PC-3 (cell line): ENCODE results near the gene CPLANE2. TPM values are rescaled to one million over a fixed set of nuclear protein-coding genes. Genes with fewer than 3 reads are reported as not detected.

Experiments used
- ATAC-seq: fragments of 200-7000 bp; cut with Tn5 transposase; 2 replicates; pipeline ENCODE4 v1.9.1; 2020; ENCODE audit warnings: mild to moderate bottlenecking, moderate library complexity
- BruUV-seq: library from RNA; stranded (reverse); fragments of 400-500 nt; replicated peaks from 2 replicates; lab custom pipeline; 2021; lab: Mats Ljungman, UMichigan
- CTCF ChIA-PET: fragments of 300-600 bp; sonication (Branson Sonifier 250); formaldehyde crosslinking; loops from one replicate; lab custom pipeline; 2022; ENCODE audit warnings: antibody characterized with exemption; lab: Charles Lee
- POLR2A ChIA-PET: fragments of 300-600 bp; sonication (Branson Sonifier 250); formaldehyde crosslinking; loops from one replicate; lab custom pipeline; 2022; ENCODE audit warnings: antibody characterized with exemption; ENCODE audit not compliant: unreplicated experiment; lab: Charles Lee
- DNase-seq: peaks from one replicate; pipeline ENCODE4 v3.0.0-alpha.2; 2015
- H2AFZ ChIP-seq: fragments of 300-600 bp; sonication (generic); 2 replicates; pipeline ENCODE4 v1.6.0; 2016; ENCODE audit warnings: antibody characterized with exemption, low read length
- H3F3A ChIP-seq: fragments of 300-600 bp; sonication (generic); one replicate; pipeline ENCODE4 v1.6.0; 2017; ENCODE audit warnings: antibody characterized with exemption, low read length, control low read depth, mild to moderate bottlenecking; ENCODE audit not compliant: unreplicated experiment
- H3K27ac ChIP-seq: fragments of 300-600 bp; sonication (generic); 2 replicates; pipeline ENCODE4 v1.5.1; 2016; ENCODE audit warnings: mild to moderate bottlenecking, low read length
- H3K27me3 ChIP-seq: fragments of 300-600 bp; sonication (generic); 2 replicates; pipeline ENCODE4 v1.6.1; 2016; ENCODE audit warnings: low read length, mixed read lengths
- H3K36me3 ChIP-seq: fragments of 300-600 bp; sonication (generic); 2 replicates; pipeline ENCODE4 v1.6.1; 2016; ENCODE audit warnings: low read depth, mixed run types, low read length, mixed read lengths
- H3K4me1 ChIP-seq: fragments of 300-600 bp; sonication (generic); 2 replicates; pipeline ENCODE4 v1.5.1; 2016; ENCODE audit warnings: low read length; ENCODE audit not compliant: insufficient read depth
- H3K4me2 ChIP-seq: fragments of 300-600 bp; sonication (generic); 2 replicates; pipeline ENCODE4 v1.6.0; 2016; ENCODE audit warnings: low read length
- H3K4me3 ChIP-seq: fragments of 300-600 bp; sonication (generic); 2 replicates; pipeline ENCODE4 v1.5.1; 2016; ENCODE audit warnings: mild to moderate bottlenecking, low read length, mixed read lengths
- H3K79me2 ChIP-seq: fragments of 300-600 bp; sonication (generic); 2 replicates; pipeline ENCODE4 v1.6.1; 2017; ENCODE audit warnings: low read length, mixed read lengths
- H3K9ac ChIP-seq: fragments of 300-600 bp; sonication (generic); 2 replicates; pipeline ENCODE4 v1.6.0; 2016; ENCODE audit warnings: mild to moderate bottlenecking, low read length
- H3K9me2 ChIP-seq: fragments of 300-600 bp; sonication (generic); replicated peaks from 2 replicates; pipeline ENCODE4 v1.6.1; 2016; ENCODE audit warnings: mixed run types, low read length, mixed read lengths
- H3K9me3 ChIP-seq: fragments of 300-600 bp; sonication (generic); 2 replicates; pipeline ENCODE4 v1.6.1; 2016; ENCODE audit warnings: low read length, mixed read lengths
- H4K20me1 ChIP-seq: fragments of 300-600 bp; sonication (generic); 2 replicates; pipeline ENCODE4 v1.6.1; 2016; ENCODE audit warnings: low read length, mixed read lengths
- CTCF ChIP-seq: fragments of 300-600 bp; sonication (generic); conservative IDR thresholded peaks from 2 replicates; pipeline ENCODE4 v1.5.1; 2017; ENCODE audit warnings: antibody characterized with exemption, low read depth, mild to moderate bottlenecking, low read length
- EZH2 ChIP-seq: fragments of 300-600 bp; sonication (generic); IDR thresholded peaks from one replicate; pipeline ENCODE4 v1.6.1; 2017; ENCODE audit warnings: antibody characterized with exemption, mild to moderate bottlenecking, low read length; ENCODE audit not compliant: unreplicated experiment
- EZH2phosphoT487 ChIP-seq: fragments of 300-600 bp; sonication (generic); IDR thresholded peaks from 2 replicates; pipeline ENCODE4 v1.6.1; 2018; ENCODE audit warnings: mild to moderate bottlenecking, antibody characterized with exemption, low read length, borderline replicate concordance
- intact Hi-C: fragments of 100-400 bp; cut with micrococcal nuclease; formaldehyde crosslinking; loops from 2 replicates; pipeline ENCODE4 v1.9.0; 2023
- total RNA-seq: library from RNA; depleted of rRNA; stranded (reverse); fragments of >200 nt; gene quantifications from 2 replicates; pipeline ENCODE4 v1.2.3, GENCODE V29; 2014

CPLANE2 gene
- total RNA-seq, 1 experiment from 2014 or later, result 9.6 TPM

GRCh38 chr1:16221499-16221898 lies 15.5 kb downstream of the CPLANE2 start:
- Histone ChIP-seq H3K4me1 (peaks cover 5% of the 10 kb centered on the region; the same call in 1 of the 2 replicates), H4K20me1 (no peaks in the 10 kb centered on the region), H3K27ac (no peak overlapping the region), H3K79me2 (no peaks in the 10 kb centered on the region), H3K9me3 (no peaks in the 10 kb centered on the region), H2AFZ (no peak overlapping the region), H3K27me3 (no peaks in the 10 kb centered on the region), H3K36me3 (no peaks in the 10 kb centered on the region), H3K4me3 (no peak overlapping the region), H3K9ac (no peak overlapping the region), H3K9me2 (no peaks in the 10 kb centered on the region), H3K4me2 (no peak overlapping the region), H3F3A (no peaks in the 10 kb centered on the region)
- TF ChIP-seq EZH2phosphoT487, result no peak
- no peak for TF ChIP-seq CTCF
- no peak for TF ChIP-seq EZH2
- intact Hi-C loops, result no loop called here
- DNase-seq (no peak), ATAC-seq (no peak)
- CTCF ChIA-PET, result no interaction called here
- POLR2A ChIA-PET, result no interaction called here
- BruUV-seq, result no TSS peak

GRCh38 chr1:16219968-16220500 lies 16.9 kb downstream of the CPLANE2 start:
- no peaks in the 10 kb centered on the region for H3K79me2 ChIP-seq
- H3K9me3 ChIP-seq, result no peaks in the 10 kb centered on the region
- no peaks in the 10 kb centered on the region for H3K27me3 ChIP-seq
- intact Hi-C loops, result no loop called here
- POLR2A ChIA-PET, result no interaction called here
- no peak overlapping the region for H3K4me2 ChIP-seq
- peaks cover 9% of the 10 kb centered on the region; the same call in 1 of the 2 replicates for H3K4me1 ChIP-seq
- ATAC-seq, result no peak
- CTCF ChIA-PET, result no interaction called here
- no peak overlapping the region for H3K4me3 ChIP-seq
- no peak overlapping the region for H2AFZ ChIP-seq
- H3K27ac ChIP-seq, result no peak overlapping the region
- TF ChIP-seq EZH2, result no peak
- no peak for TF ChIP-seq EZH2phosphoT487
- no peak for TF ChIP-seq CTCF
- H3K9ac ChIP-seq, result no peak overlapping the region
- DNase-seq, result no peak
- no peaks in the 10 kb centered on the region for H4K20me1 ChIP-seq
- no peaks in the 10 kb centered on the region for H3K9me2 ChIP-seq
- H3K36me3 ChIP-seq, result no peaks in the 10 kb centered on the region
- BruUV-seq, result no TSS peak
- no peaks in the 10 kb centered on the region for H3F3A ChIP-seq

GRCh38 chr1:16218674-16219071 lies 18.3 kb downstream of the CPLANE2 start:
- Histone ChIP-seq H3K4me3 (no peak overlapping the region), H3K27ac (no peak overlapping the region), H4K20me1 (no peaks in the 10 kb centered on the region), H3K4me2 (no peak overlapping the region), H3K36me3 (no peaks in the 10 kb centered on the region), H3F3A (no peaks in the 10 kb centered on the region), H3K4me1 (peaks cover 9% of the 10 kb centered on the region; the same call in 1 of the 2 replicates), H3K27me3 (no peaks in the 10 kb centered on the region), H3K9me2 (no peaks in the 10 kb centered on the region), H3K9me3 (no peaks in the 10 kb centered on the region), H3K79me2 (no peaks in the 10 kb centered on the region), H3K9ac (no peak overlapping the region), H2AFZ (no peak overlapping the region)
- POLR2A ChIA-PET, result no interaction called here
- TF ChIP-seq EZH2phosphoT487 (no peak), EZH2 (no peak), CTCF (no peak)
- ATAC-seq, result no peak
- intact Hi-C loops, result no loop called here
- no TSS peak for BruUV-seq
- DNase-seq, result no peak
- CTCF ChIA-PET, result no interaction called here
